Measurements from ENCODE around the gene ARX. TPM values are rescaled to one million over a fixed set of nuclear protein-coding genes. Genes with fewer than 3 reads are reported as not detected.

The ARX gene
- total RNA-seq, 1 experiment from 2014 or later = 0.24 TPM

- Histone ChIP-seq H4K5ac (ENCODE audit: insufficient read length, low read depth, low read length) (no peak overlapping the region), H3K4ac (ENCODE audit: low read depth, low read length) (no peak overlapping the region), H2BK20ac (ENCODE audit: low read depth, low read length, poor library complexity, severe bottlenecking) (no peak overlapping the region), H3K27ac (ENCODE audit: insufficient read length, low read depth, low read length) (no peak overlapping the region), H2BK5ac (ENCODE audit: insufficient read length, low read length) (no peak overlapping the region), H4K20me1 (ENCODE audit: control insufficient read depth, insufficient read depth, insufficient read length) (no peaks in the 10 kb centered on the region), H4K8ac (replicated peaks; ENCODE audit: insufficient read length, low read depth, low read length) (no peak overlapping the region), H3K23me2 (ENCODE audit: insufficient read length, low read depth, low read length, poor library complexity, severe bottlenecking) (no peaks in the 10 kb centered on the region), H3K14ac (ENCODE audit: insufficient read depth, low read length) (no peak overlapping the region), H2AK5ac (ENCODE audit: insufficient read length, low read length) (no peak overlapping the region), H2BK15ac (ENCODE audit: low read depth, low read length) (no peak overlapping the region), H3T11ph (ENCODE audit: low read length) (no peak overlapping the region), H3K23ac (ENCODE audit: insufficient read length, low read depth, low read length) (no peak overlapping the region), H3K27me3 (ENCODE audit: insufficient read depth, low read length) (no peaks in the 10 kb centered on the region), H2BK12ac (ENCODE audit: insufficient read length, low read depth, low read length) (no peak overlapping the region), H2BK120ac (ENCODE audit: low read depth, low read length, poor library complexity, severe bottlenecking) (no peak overlapping the region), H3K9ac (ENCODE audit: extremely low read depth, insufficient read length, low read length) (no peak overlapping the region), H3K4me2 (ENCODE audit: insufficient read depth, insufficient read length, low read length) (no peak overlapping the region), H2AFZ (ENCODE audit: low read length) (no peak overlapping the region), H3K56ac (ENCODE audit: insufficient read length, low read depth, low read length) (no peak overlapping the region), H3K9me3 (ENCODE audit: control insufficient read depth, low read depth, low read length) (no peaks in the 10 kb centered on the region), H3K18ac (ENCODE audit: insufficient read length, low read depth, low read length) (no peak overlapping the region), H3K79me1 (ENCODE audit: insufficient read depth, low read depth, low read length, poor library complexity, severe bottlenecking) (no peaks in the 10 kb centered on the region), H4K91ac (ENCODE audit: insufficient read length, low read depth, low read length) (no peak overlapping the region), H3K4me1 (ENCODE audit: insufficient read depth, low read length) (peaks cover 13% of the 10 kb centered on the region; the same call in 1 of the 2 replicates), H3K79me2 (ENCODE audit: insufficient read depth, low read length) (no peaks in the 10 kb centered on the region)
- WGBS (ENCODE audit: extremely low coverage, insufficient read length, low lambda C conversion rate) = no CpG with 5 or more reads among the region's 7 CpGs
- H3K27ac Mint-ChIP-seq = peak overlapping the region; percentile 17 to 50 (median 30); a peak in 4 of 7 replicates
- no peaks in the 10 kb centered on the region; the same call in 1 of the 2 replicates for H3K27me3 Mint-ChIP-seq (ENCODE audit: low read depth)
- DNase-seq = no peak
- peaks cover 6 to 27% (median 14%) of the 10 kb centered on the region in 3 experiments for H3K36me3 Mint-ChIP-seq (ENCODE audit: insufficient read depth in 1 of 3, low read depth in 3 of 3)
- no peak for TF ChIP-seq CTCF (conservative IDR thresholded peaks at IDR 0.05)
- H3K4me1 Mint-ChIP-seq = peaks cover 52 to 55% of the 10 kb centered on the region in 2 experiments
- peaks cover 13 to 23% of the 10 kb centered on the region in 2 experiments for H3K9me3 Mint-ChIP-seq
- no peak overlapping the region for H3K4me3 Mint-ChIP-seq
Measured at GRCh38 chrX:25048178-25048577, 32.4 kb upstream of the ARX start.
